ENCODE measurements around the gene CHEK2.
"Not testable (repeated sequence)": the region's sequence is repeated elsewhere in the genome, so short reads cannot be mapped to it uniquely, and the experiment has no call there.

The CHEK2 gene

DNA sequence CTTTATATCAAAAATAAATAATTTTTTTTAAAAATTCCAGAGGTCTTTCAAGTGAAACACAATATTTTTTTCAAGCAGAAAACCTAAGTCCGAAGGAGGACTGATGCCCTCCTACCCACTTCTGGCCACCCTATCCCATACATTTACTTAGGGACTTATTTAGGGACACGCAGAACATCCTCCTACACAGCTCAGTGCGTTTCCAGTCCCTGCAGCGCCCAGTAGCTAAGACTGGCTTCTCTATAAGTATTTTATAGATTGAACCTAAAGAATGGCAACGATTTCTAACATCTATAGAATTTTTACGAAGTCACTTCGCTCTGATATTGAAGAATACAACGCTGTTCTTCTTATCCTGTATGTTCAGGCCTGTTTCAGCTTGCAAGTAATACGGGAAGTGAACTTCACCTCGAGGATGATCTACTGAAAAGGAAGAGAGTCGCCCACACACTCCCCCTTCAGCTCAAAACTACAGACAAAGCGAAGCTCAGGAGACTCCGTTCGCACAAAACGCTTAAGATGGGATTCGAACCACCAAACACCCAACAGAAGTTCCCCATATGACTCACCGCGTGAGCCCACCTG, 328 bp downstream of the CHEK2 start:
- no peak for DNase-seq (ENCODE audit: low read depth in 2 of 2)

DNA sequence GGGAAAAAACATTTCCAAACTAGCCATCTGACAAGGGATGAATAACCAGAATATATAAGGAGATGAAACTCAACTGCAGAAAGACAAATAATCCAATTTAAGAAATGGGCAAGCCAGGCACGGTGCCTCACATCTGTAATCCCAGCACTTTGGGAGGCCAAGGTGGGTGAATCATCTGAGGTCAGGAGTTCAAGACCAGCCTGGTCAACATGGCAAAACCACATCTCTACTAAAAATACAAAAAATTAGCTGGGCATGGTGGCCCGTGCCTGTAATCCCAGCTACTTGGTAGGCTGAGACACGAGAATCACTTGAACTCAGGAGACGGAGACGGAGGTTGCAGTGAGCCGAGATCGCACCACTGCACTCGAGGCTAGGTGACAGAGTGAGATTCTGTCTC, 2.7 kb downstream of the CHEK2 start:
- not testable (repeated sequence) for DNase-seq (ENCODE audit: low read depth in 2 of 2)

DNA sequence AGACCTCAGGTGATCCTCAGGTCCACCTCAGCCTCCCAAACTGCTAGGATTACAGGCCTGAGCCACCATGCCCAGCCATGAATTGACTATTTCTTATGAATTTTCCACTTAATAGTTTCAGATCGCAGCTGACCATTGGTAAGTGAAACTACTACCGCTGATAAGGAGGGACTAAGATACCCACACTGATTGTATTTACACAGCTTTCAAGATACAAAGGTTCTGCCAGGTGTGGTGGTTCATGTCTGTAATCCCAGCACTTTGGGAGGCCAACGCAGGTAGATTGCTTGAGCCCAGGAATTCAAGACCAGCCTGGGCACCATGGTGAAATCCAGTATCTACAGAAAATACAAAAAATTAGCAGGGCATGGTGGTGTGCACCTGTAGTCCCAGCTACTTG, 3.9 kb downstream of the CHEK2 start:
- no peak for DNase-seq (ENCODE audit: low read depth in 2 of 2)

DNA sequence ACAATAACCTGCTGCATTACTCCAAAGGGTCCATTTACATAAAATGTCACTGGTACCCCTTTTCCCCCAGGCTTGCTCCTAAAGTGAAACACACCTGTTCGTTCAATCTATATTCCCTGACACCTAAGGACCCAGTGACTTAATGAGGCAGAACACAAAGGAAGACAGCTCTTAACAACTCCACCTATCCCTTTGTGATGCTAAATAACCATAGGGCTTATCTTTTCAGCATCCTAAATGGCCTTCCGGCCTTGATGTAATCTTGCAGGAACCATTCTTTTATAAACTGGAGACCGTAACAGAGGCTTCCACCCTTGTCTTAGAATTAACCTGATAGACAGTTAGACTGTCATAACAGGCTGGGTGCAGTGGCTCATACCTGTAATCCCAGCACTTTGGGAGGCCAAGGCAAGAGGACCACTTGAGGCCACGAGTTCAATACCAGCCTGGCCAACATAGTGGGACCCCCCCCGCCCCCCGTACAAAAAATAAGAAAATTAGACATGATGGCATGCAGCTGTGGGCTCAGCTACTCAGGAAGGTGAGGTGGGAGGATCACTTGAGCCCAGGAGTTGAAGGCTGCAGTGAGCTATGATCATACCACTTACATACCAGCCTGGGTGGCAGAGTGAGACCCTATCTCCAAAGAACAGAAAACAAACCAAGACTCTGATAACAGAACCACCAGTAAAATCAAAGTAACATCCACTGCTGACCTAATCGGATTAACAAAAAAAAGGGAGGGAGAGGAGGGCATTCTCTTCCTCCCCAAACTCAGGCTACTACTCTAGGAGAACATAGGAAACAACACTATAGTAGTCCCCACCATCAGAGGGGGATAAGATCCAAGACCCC, 5.1 kb downstream of the CHEK2 start:
- DNase-seq (ENCODE audit: low read depth in 2 of 2), result no peak

DNA sequence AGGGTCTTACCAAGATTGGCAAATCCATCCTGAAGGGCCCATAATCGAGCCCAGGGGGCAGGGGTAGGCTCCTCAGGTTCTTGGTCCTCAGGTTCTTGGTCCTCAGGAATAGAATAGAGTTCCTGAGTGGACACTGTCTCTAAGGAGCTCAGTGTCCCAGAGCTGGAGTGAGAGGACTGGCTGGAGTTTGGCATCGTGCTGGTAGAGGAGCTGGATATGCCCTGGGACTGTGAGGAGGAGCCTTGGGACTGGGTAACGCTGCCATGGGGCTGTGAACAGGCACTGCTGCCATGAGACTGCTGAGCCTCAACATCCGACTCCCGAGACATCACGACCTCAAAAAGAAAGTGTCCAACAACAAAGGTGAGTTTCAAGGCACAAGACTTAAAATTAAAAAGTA, 7.2 kb downstream of the CHEK2 start:
- no peak for DNase-seq (ENCODE audit: low read depth in 2 of 2)

DNA sequence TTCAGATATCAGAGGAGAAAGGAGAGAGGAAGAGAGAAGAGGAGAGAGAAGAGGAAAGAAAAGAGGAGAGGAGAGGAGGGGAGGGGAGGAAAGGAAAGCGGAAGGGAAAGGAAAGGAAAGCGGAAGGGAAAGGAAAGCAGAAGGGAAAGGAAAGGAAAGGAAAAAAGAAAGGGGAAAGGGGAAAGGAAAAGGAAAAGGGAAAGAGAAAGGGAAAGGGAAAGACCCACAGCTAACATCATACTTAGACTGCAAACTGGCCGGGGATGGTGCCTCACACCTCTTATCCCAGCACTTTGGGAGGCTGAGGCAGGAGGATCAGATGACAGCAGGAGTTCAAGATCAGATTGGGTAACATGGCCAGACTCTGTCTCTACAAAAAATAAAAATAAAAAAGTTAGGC, 11.4 kb downstream of the CHEK2 start:
- no peak for DNase-seq (ENCODE audit: low read depth in 2 of 2)

DNA sequence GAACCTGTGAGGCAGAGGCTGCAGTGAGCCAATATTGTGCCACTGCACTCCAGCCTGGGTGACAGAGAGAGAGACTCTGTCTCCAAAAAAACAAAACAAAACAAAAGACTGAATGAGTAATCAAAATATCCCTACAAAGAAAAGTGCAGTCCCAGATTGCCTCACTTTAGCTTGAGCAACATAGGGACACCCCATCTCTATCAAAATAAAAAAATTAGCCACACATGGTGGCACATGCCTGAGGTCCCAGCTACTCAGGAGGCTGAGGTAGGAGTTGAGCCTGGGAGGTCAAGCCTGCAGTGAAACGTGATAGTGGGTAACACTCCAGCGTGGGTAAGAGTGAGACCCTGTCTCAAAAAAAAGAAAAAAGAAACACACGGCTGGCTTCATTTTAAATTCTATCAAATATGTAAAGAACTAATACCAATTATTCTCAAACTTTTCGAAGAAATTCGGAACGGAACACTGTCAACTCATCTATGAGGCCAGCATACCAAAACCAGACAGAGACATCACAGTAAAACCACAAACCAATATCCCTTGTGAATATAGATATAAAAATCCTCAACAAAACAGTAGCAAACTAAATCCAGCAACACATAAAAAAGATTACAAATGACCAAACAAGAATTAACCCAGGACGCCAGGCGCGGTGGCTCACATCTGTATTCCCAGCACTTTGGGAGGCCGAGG, 12.9 kb downstream of the CHEK2 start:
- DNase-seq (ENCODE audit: low read depth in 2 of 2), result no peak

DNA sequence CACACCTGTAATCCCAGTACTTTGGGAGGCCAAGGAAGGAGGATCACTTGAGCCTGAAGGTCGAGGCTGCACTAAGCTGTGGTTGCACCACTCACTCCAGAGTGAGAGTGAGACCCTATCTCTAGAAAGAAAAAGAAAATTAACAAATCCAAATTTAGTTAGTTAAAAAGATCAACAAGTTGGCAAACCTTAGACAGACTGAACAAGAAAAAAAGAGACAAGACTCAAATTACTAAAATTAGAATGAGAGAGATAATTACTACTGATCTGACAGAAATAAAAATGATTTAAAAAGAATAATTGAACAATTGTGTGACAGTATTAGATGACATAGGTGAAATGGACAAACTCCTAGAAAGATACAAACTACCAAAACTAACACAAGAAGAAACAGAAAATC, 13.6 kb downstream of the CHEK2 start:
- no peak for DNase-seq (ENCODE audit: low read depth in 2 of 2)

DNA sequence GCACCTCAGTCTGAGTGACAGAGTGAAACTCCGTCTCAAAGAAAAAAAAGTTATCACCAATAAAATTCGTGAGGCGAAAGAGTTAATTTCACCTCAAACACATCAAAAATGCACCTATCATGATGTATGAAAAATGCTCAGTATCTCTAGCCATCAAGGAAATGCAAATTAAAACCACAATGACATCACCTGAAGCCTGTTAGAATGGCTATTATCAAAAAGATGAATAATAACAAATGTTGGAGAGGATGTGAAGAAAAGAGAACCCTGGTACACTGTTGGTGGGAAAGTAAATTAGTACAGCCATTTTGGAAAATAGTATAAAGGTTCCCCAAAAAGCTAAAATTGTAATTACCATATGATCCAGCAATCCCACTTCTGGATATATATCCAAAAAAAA, 23.6 kb downstream of the CHEK2 start:
- DNase-seq (ENCODE audit: low read depth in 2 of 2), result no peak

DNA sequence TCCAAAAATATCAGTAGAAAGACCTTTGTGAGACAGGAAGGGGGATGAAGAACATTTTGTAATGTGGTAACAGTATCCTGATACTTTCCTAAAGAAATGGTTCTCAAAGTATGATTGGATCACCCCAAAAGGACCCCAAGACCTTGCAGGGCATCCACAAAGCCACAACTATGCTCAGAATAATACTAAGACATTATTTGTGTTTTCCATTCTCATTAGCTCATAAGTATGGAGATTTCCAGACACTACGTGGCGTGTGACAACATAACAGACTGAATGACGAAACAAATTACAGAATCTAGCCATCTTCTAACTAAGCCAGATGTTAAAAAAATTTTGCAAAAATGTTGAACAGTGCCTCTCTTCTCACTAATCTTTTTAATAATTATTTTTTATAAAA, 24.9 kb downstream of the CHEK2 start:
- DNase-seq (ENCODE audit: low read depth in 2 of 2), result no peak

DNA sequence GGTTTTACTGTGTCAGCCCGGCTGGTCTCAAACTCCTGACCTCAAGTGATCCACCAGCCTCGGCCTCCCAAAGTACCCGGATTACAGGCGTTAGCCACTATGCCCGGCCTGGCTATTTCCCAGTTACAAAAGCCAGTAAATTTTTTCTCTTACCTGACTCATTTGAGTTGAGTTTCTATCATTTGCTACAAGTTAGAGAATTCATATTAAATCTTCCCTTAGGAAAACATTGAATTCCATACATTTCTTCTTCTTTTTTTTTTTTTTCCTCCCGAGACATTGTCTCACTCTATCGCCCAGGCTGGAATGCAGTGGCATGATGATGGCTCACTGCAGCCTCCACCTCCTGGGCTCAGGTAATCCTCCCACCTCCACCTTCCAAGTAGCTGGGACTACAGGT, 26.0 kb downstream of the CHEK2 start:
- DNase-seq (ENCODE audit: low read depth in 2 of 2), result no peak

DNA sequence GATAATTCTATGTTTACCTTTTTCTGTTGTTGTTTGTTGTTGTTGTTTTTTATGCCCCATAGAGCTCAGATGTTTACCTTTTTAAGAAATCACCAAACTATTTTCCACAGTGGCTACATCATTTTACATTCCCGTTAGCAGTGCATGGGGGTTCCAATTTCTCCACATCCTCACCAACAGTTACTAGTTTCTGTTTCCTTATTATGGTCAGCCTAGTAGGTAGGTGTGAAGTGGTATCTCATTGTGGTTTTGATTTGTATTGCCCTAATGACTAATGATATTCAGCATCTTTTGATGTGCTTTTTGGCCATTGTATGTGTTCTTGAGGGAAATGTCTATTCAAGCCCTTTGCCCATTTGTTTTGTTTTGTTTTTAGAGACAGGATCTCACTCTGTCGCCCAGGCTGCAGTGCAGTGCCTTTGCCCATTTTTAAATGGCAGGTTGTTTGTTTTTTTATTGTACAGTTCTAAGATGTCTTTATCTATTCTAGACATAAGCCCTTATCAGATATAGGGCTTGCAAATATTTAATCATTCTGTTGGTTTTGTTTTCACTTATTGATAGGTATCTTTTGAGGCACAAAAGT, 27.5 kb downstream of the CHEK2 start:
- no peak for DNase-seq (ENCODE audit: low read depth in 2 of 2)

DNA sequence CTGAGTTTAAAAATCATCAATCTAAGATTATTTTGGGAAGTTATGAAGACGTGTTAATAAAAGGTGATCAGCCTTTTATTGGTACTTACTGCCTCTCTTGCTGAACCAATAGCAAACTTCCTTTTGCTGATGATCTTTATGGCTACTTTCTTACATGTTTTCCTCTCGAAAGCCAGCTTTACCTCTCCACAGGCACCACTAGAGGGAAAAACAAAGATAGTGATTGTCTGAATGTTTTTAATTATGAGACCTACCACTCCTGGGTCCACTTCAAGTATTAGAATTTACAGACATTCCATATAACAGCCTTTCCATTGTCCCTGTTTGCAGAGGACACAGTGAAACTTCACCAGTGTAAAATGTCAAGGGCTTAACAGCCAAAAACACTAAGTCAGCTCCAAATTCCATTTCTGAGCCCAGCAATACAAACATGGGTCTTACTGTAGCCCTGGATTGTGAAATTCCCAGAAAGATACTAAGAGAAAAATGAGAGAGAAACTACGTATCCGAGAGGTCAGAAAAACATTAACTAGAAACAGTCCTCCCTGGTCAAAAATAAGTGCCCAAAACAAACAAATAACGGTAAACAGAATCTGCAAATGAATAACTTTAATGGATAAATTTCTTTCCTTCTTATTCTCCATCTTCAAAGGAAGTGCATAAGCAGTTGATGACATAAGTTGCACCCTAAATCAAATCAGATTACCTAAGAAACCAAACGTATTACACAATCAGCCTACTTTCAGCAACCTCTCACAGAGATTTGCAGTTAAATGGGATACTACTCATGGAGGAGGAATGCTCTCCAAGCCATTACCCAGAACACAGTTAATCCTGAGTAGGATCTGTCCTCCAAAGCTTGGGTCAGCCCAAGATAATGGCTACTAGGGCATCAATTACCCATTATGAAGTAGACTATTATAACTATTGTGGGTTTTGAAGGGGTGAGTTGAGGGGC, 29.5 kb downstream of the CHEK2 start:
- DNase-seq (ENCODE audit: low read depth in 2 of 2), result no peak

DNA sequence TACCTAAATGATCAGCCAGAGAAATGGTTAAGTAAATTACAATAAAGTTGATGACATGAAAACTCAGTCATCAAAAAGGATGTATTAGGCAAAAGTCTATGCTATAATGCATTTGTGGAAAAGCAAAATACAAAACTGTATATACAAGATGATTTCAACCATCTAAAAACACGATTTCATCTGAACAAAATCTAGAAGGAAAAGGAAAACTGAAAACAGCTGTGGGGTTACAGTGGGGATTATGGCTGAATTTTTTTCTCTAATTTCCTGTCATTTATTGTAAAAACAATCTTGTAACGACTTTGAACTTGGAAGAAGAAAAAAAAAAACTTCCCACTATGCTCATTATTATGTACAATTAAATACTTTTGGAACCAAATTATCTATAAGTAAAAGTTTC, 30.3 kb downstream of the CHEK2 start:
- DNase-seq (ENCODE audit: low read depth in 2 of 2), result no peak

DNA sequence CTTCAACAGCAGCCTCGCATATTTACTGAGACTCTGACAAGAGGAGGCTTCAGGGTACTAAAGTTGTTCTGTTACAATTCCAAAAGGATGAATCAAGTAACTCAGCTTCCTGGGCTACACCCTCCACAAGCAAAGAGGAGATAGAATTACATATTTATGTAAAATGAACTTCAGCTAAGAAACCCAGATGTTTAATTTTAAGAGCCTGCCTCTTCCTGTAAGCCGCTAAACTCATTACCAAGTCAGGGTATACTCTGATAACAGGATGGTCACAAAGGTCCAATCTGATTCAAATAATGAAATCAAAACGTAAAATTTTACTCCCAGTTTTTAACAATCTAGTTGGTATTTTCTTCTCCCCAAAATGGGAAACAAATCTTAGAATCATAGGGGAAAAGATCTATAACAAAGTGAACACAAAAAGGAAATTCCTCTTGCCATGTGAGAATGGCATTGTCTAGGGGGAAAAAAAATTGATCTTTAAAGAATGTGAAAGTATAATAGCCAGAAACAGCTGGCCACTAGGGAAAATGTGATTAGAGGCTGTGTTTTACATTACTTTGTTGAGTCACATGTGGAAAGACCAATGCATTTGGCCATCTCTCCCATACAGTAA, 30.9 kb downstream of the CHEK2 start:
- no peak for DNase-seq (ENCODE audit: low read depth in 2 of 2)

DNA sequence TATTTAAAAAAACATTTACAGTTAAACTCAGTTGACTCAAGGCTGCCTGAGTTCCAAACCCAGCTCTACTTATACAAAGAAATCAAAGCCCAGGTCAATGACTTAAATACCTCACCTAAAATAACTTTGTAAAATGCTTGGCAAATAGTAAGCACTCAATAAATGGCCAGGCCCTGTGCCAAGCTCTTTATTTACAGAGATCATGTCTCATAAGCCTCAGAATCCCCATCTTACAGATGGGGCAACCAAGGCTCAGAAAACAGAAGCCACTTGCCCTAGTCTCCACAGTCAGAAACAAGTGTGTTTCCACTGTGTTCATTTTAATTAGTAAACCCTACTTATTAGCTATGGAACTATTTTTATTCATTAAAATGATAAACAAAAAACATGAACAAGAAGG, 31.5 kb downstream of the CHEK2 start:
- DNase-seq (ENCODE audit: low read depth in 2 of 2), result no peak

DNA sequence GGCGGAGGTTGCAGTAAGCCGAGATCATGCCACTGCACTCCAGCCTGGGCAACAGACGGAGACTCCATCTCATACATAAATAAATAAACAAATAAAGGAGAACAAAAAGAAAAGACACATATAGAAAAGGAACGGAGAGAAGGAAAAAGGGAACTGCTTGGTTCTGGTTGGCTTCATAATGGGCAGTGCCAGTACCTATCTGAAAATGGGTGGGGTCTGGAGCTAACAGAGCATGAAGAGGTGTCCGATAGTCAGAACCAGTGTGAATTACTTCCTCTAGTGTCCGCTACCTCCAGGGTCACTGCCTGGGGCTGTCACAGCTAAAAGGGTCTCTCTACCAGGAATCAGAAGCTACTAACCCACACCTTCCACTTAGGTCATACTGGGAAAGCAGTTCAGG, 34.8 kb downstream of the CHEK2 start:
- DNase-seq (ENCODE audit: low read depth in 2 of 2), result no peak

DNA sequence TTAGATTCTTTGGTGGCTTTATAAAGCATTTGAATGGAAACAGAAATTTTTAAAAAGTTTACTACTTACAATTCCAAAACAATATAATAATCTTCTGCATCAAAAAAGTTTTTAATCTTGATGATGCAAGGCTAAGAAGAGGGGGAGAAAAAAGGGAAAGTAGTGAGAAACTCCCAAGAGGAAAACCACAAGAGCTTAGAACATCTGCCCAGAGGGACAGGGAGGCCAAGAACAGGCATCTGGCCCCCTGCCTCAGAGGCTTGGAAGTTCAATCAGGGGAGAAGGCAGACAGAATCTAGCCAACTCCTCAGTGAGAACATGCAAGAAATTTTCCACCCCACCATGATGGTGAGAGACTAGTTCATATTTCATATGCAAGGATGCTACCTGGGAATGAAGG, 38.2 kb downstream of the CHEK2 start:
- DNase-seq (ENCODE audit: low read depth in 2 of 2), result no peak

DNA sequence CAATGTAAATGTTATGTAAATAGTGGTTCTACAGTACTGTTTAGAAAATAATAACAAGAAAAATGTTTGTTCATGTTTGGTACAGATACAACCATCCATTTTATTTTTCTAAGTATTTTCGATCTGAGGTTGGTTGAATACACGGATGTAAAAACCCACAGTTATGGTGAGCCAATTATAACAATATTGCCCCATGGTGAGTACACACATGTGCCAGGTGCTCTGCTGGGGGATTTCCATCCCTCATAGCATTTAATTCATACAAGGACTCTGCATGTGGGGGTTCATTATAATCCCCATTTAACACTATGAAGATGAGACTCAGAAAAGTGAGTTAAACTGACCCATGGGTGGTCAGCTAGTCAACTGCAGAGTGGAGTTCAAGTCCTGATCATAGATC, 38.7 kb downstream of the CHEK2 start:
- no peak for DNase-seq (ENCODE audit: low read depth in 2 of 2)

DNA sequence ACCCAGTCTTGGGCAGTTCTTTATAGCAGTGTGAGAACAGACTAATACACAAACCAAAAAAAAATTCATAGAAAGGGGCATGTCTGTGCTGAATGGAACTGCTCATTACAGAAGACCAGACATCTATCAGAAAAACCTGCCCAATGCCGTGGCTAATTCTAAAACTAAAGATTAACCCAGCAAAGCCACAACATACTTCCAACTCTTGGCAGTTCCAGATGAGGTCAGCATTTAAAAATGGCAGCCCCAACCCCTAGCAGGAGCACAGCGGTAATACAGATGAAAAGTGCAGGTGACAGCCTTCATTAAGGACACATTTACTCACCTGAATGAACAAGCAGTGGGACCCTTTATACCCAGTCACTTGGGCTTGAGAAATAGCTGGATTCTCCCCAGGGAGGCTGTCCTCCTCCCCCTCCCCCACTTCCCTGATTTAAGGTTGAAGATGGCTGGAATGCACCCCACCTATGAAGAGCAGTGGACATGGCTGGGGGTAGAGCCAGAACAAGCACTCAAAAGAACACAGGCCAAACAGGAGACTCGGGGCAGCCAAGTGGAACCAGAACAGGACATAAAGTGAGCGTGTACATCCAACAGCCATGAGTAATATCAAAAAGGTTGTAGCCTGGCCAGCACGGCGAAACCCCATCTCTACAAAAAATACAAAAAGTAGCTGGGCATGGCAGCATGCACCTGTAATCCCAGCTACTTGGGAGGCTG, 48.4 kb downstream of the CHEK2 start:
- DNase-seq (ENCODE audit: low read depth in 2 of 2), result not testable (repeated sequence)

Data from stimulated activated CD8-positive, alpha-beta memory T cell treated with anti-CD3 and anti-CD28 coated beads, Interleukin-7, amount 100 ng/mL, for 1 hour (primary cell).